Astrocyte (in vitro differentiated cells and primary cell): Measurements from ENCODE around the gene LCE3A. TPM values are rescaled to one million over a fixed set of nuclear protein-coding genes. Genes with fewer than 3 reads are reported as not detected.

ENCODE experiments used
- DNase-seq: peaks from one replicate; pipeline ENCODE4 v3.0.0-alpha.2; 2010; ENCODE audit warnings: low read depth
- FAIRE-seq: peaks from 2 replicates; lab custom pipeline; 2011; peaks lifted over from hg19 to GRCh38; lab: Jason Lieb, UNC
- H2AFZ ChIP-seq: 2 replicates; pipeline ENCODE4 v1.6.0; 2012; ENCODE audit warnings: low read depth, low read length, inconsistent platforms
- H3K27ac ChIP-seq: 2 replicates; pipeline ENCODE4 v1.5.1; 2011; ENCODE audit warnings: low read depth, low read length, inconsistent platforms
- H3K27me3 ChIP-seq: 2 replicates; pipeline ENCODE4 v1.6.0; 2011; ENCODE audit warnings: low read length, inconsistent platforms; ENCODE audit not compliant: insufficient read depth
- H3K36me3 ChIP-seq: 2 replicates; pipeline ENCODE4 v1.5.1; 2011; ENCODE audit warnings: low read length, inconsistent platforms; ENCODE audit not compliant: insufficient read depth
- H3K4me1 ChIP-seq: 2 replicates; pipeline ENCODE4 v1.5.1; 2011; ENCODE audit warnings: low read length, inconsistent platforms; ENCODE audit not compliant: insufficient read depth
- H3K4me2 ChIP-seq: 2 replicates; pipeline ENCODE4 v1.6.0; 2012; ENCODE audit warnings: low read length, inconsistent platforms
- H3K4me3 ChIP-seq: 2 replicates; pipeline ENCODE4 v1.5.1; 2011; ENCODE audit warnings: low read depth, mild to moderate bottlenecking, low read length, inconsistent platforms; ENCODE audit not compliant: insufficient read depth
- H3K79me2 ChIP-seq: 2 replicates; pipeline ENCODE4 v1.6.0; 2012; ENCODE audit warnings: mild to moderate bottlenecking, low read length, inconsistent platforms; ENCODE audit not compliant: insufficient read depth
- H3K9ac ChIP-seq: 2 replicates; pipeline ENCODE4 v1.6.0; 2012; ENCODE audit warnings: mild to moderate bottlenecking, low read length, inconsistent platforms
- H3K9me3 ChIP-seq: 2 replicates; pipeline ENCODE4 v1.5.1; 2012; ENCODE audit warnings: low read depth, mild to moderate bottlenecking, low read length, inconsistent platforms; ENCODE audit not compliant: insufficient read depth
- H4K20me1 ChIP-seq: 2 replicates; pipeline ENCODE4 v1.6.0; 2012; ENCODE audit warnings: low read length, inconsistent platforms; ENCODE audit not compliant: insufficient read depth
- H3K27ac Mint-ChIP-seq: one replicate; pipeline ENCODE4 v1.8.0; 2021; ENCODE audit warnings: mild to moderate bottlenecking, mixed read lengths; ENCODE audit not compliant: unreplicated experiment
- H3K27me3 Mint-ChIP-seq: one replicate; pipeline ENCODE4 v1.8.0; 2021; ENCODE audit warnings: low read depth, mixed read lengths; ENCODE audit not compliant: unreplicated experiment
- H3K36me3 Mint-ChIP-seq: one replicate; pipeline ENCODE4 v1.8.0; 2021; ENCODE audit warnings: low read depth, mixed read lengths; ENCODE audit not compliant: unreplicated experiment
- H3K4me1 Mint-ChIP-seq: one replicate; pipeline ENCODE4 v1.8.0; 2021; ENCODE audit warnings: low read depth, mixed read lengths; ENCODE audit not compliant: unreplicated experiment
- H3K4me3 Mint-ChIP-seq: one replicate; pipeline ENCODE4 v1.8.0; 2021; ENCODE audit warnings: mild to moderate bottlenecking, moderate library complexity, mixed read lengths; ENCODE audit not compliant: unreplicated experiment
- H3K9me3 Mint-ChIP-seq: one replicate; pipeline ENCODE4 v1.8.0; 2021; ENCODE audit warnings: mild to moderate bottlenecking, mixed read lengths; ENCODE audit not compliant: unreplicated experiment
- EZH2 ChIP-seq: IDR thresholded peaks from 2 replicates; pipeline ENCODE4 v1.6.1; 2012; ENCODE audit warnings: mild to moderate bottlenecking, low read length, inconsistent platforms; ENCODE audit not compliant: insufficient read depth
- total RNA-seq: library from RNA; stranded (reverse); gene quantifications from 2 replicates; pipeline ENCODE4 v1.2.1, GENCODE V29; 2021
- TF ChIP-seq, protein P1 (sequence below): IDR thresholded peaks from 2 replicates; pipeline ENCODE4 v1.5.1; 2011; ENCODE audit warnings: low read depth, mild to moderate bottlenecking, inconsistent platforms, low read length, moderate library complexity; ENCODE audit not compliant: insufficient read depth

The LCE3A gene
- total RNA-seq, 1 donor from 2014 or later: not detected

- no peak overlapping the region for H3K27ac ChIP-seq
- no peaks in the 10 kb centered on the region for H3K27me3 ChIP-seq
- Mint-ChIP-seq H3K27me3 (peaks cover 22% of the 10 kb centered on the region), H3K4me1 (no peaks in the 10 kb centered on the region), H3K9me3 (peaks cover 3% of the 10 kb centered on the region), H3K4me3 (no peak overlapping the region), H3K27ac (no peak overlapping the region), H3K36me3 (no peaks in the 10 kb centered on the region)
- H3K79me2 ChIP-seq: no peaks in the 10 kb centered on the region
- H2AFZ ChIP-seq: no peak overlapping the region
- no peak for TF ChIP-seq EZH2
- TF ChIP-seq, protein P1, sequence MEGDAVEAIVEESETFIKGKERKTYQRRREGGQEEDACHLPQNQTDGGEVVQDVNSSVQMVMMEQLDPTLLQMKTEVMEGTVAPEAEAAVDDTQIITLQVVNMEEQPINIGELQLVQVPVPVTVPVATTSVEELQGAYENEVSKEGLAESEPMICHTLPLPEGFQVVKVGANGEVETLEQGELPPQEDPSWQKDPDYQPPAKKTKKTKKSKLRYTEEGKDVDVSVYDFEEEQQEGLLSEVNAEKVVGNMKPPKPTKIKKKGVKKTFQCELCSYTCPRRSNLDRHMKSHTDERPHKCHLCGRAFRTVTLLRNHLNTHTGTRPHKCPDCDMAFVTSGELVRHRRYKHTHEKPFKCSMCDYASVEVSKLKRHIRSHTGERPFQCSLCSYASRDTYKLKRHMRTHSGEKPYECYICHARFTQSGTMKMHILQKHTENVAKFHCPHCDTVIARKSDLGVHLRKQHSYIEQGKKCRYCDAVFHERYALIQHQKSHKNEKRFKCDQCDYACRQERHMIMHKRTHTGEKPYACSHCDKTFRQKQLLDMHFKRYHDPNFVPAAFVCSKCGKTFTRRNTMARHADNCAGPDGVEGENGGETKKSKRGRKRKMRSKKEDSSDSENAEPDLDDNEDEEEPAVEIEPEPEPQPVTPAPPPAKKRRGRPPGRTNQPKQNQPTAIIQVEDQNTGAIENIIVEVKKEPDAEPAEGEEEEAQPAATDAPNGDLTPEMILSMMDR: no peak
- no peak overlapping the region for H3K4me2 ChIP-seq
- no peaks in the 10 kb centered on the region for H3K36me3 ChIP-seq
- H3K9me3 ChIP-seq: no peaks in the 10 kb centered on the region
- DNase-seq: no peak
- H3K4me3 ChIP-seq: no peak overlapping the region
- no peaks in the 10 kb centered on the region for H4K20me1 ChIP-seq
- H3K9ac ChIP-seq: no peak overlapping the region
- FAIRE-seq: no peak
- no peaks in the 10 kb centered on the region for H3K4me1 ChIP-seq
These were observed 7.7 kb upstream of the LCE3A start for GRCh38 chr1:152630596-152630995.

- no peaks in the 10 kb centered on the region for H3K4me1 Mint-ChIP-seq
- no peak overlapping the region for H3K27ac Mint-ChIP-seq
- peaks cover 24% of the 10 kb centered on the region for H3K27me3 Mint-ChIP-seq
- FAIRE-seq (no peak), DNase-seq (no peak)
- TF ChIP-seq, protein P1: no peak
- no peak for TF ChIP-seq EZH2
- peaks cover 8% of the 10 kb centered on the region for H3K9me3 Mint-ChIP-seq
- Histone ChIP-seq H2AFZ (no peak overlapping the region), H3K79me2 (no peaks in the 10 kb centered on the region), H3K36me3 (no peaks in the 10 kb centered on the region), H3K27ac (no peak overlapping the region), H3K9ac (no peak overlapping the region), H3K27me3 (no peaks in the 10 kb centered on the region), H3K9me3 (no peaks in the 10 kb centered on the region), H4K20me1 (no peaks in the 10 kb centered on the region), H3K4me1 (no peaks in the 10 kb centered on the region), H3K4me2 (no peak overlapping the region), H3K4me3 (no peak overlapping the region)
- H3K4me3 Mint-ChIP-seq: no peak overlapping the region
- H3K36me3 Mint-ChIP-seq: no peaks in the 10 kb centered on the region
These were observed 3.8 kb upstream of the LCE3A start for GRCh38 chr1:152626744-152627143.

- Mint-ChIP-seq H3K4me1 (no peaks in the 10 kb centered on the region), H3K36me3 (no peaks in the 10 kb centered on the region), H3K4me3 (no peak overlapping the region), H3K9me3 (peaks cover 19% of the 10 kb centered on the region), H3K27ac (no peak overlapping the region), H3K27me3 (peaks cover 17% of the 10 kb centered on the region)
- Histone ChIP-seq H3K4me2 (no peak overlapping the region), H3K4me1 (no peaks in the 10 kb centered on the region), H3K27ac (no peak overlapping the region), H3K4me3 (no peak overlapping the region), H3K27me3 (no peaks in the 10 kb centered on the region), H3K36me3 (no peaks in the 10 kb centered on the region), H3K9me3 (peaks cover 9% of the 10 kb centered on the region), H3K79me2 (no peaks in the 10 kb centered on the region), H2AFZ (no peak overlapping the region), H3K9ac (no peak overlapping the region), H4K20me1 (no peaks in the 10 kb centered on the region)
- FAIRE-seq (no peak), DNase-seq (no peak)
- TF ChIP-seq, protein P1: no peak
- TF ChIP-seq EZH2: no peak
These were observed 421 bp upstream of the LCE3A start for GRCh38 chr1:152623203-152623844.
